GM18498 (cell line): ENCODE measurements around the gene UBE2O.
"Not testable (repeated sequence)": the region's sequence is repeated elsewhere in the genome, so short reads cannot be mapped to it uniquely, and the experiment has no call there.

Experiments
- ATAC-seq: cut with Tn5 transposase; IDR thresholded peaks from one replicate; pipeline ENCODE4 v1.9.1; 2021; ENCODE audit warnings: mild to moderate bottlenecking, moderate library complexity; ENCODE audit not compliant: unreplicated experiment

UBE2O gene

GRCh38 chr17:76379646-76380376, 73.1 kb downstream of the UBE2O start:
- ATAC-seq = no peak

DNA sequence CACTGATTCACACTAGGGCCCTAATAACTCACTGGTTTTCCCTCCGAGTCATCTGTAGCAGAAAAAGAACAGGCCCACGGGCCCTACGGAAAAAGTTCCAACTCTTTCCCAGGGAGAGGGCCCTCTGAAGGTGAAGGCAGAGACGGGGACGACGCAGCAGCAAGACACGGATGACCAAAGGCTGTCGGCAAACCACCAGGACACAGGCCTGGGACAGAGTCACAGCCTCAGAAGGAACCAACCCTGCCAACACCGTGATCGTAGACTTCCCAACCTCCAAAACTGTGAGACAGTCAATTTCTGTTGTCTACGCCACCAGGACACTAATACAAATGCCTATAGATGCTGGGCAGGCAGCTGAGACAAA, 73.7 kb downstream of the UBE2O start:
- ATAC-seq = no peak

- no peak for ATAC-seq
Measured at GRCh38 chr17:76378548-76379274, 74.2 kb downstream of the UBE2O start.

- ATAC-seq = no peak
Measured at GRCh38 chr17:76376318-76377133, 76.4 kb downstream of the UBE2O start.

DNA sequence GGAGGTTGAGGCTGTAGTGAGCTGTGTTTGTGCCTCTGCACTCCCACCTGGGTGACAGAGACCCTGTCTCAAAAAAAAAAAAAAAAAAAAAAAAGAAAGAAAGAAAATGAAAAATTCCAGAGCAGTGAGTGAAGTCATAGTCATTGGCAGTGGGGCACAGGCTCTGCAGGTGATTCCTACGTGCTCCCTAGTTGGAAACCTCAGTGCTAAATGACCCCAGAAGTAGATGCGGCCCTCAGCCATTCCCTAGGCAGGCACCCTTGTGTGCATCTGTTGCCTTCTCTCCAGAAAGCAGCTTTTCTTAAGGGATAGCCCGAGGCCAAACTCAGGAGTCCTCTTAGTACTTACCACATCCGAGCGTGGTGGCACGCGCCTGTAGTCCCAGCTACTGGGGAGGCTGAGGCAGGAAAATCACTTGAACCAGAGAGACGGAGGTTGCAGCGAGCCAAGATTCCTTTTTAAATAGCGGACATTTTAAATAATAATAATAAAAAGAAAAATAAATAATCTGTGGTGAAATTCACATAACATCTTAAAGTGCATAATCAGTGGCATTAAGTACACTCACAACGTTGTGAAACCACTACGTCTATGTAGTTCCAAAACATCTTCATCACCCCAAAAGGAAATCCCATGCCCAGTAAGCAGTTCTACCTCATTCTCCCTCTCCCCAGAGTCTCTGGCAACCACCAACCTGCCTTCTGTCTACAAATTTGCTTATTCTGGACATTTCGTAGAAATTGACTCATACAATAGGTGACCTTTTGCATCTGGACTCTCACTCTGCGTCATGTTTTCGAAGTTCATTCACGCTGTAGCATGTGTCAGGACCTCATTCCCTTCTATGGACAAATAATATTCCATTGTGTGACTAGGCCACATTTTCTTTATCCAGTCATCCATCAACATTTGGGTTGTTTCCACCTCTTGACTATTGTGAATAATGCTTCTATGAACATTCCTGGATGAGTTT, 81.0 kb downstream of the UBE2O start:
- ATAC-seq = no peak

DNA sequence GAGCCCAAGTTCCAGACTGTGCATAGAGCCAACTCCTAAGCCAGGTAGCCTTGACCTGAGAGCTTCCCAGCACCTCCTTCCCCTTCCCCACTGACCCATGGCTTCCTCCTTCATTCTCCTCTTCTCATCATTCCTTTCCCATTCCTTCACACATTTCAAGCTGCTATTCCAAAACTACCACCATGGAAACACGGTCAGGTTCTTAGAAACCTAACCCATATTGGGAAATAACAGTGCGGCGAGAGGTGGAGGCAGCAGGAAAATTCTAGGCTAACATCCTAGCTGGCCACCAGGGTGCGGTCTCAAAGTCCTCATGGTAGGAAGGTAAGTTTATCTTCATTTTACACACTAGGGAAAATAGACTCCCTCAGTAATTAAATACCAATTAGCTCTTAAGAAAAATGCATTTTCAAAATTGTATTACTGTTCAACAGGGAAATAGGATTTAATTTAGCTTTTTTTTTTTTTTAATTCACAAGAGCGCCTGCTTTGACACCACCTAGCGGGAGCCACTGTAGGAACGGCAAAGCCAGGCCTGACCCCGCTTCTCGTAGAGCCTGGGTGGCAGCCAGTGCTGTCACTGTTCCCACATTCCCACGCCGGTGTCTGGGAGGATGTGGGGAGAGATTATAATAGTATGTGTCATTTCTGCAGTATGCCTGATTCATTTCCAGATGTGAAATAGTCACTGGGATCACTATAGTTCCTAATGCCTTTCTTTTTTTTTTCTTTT, 82.5 kb downstream of the UBE2O start:
- no peak for ATAC-seq

GRCh38 chr17:76369804-76370203, 83.1 kb downstream of the UBE2O start:
- ATAC-seq = no peak

DNA sequence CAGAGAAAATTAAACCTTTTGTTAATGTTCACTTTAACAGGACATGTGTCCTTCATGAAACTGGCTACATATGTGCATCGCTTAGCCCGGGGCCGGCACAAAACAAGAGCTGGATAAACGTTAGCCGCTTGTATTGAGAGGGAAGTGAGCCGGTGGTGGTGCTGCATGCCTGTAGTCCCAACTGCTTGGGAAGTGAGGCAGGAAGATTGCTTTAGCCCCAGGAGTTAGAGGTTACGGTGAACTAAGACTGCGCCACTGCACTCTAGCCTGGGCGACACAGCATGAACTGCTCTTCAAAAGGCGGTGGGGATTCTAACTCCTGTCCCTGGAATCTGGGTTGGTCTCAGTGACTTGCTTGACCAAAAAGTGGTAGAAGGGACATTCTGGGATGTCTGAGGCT, 83.6 kb downstream of the UBE2O start:
- ATAC-seq = no peak

DNA sequence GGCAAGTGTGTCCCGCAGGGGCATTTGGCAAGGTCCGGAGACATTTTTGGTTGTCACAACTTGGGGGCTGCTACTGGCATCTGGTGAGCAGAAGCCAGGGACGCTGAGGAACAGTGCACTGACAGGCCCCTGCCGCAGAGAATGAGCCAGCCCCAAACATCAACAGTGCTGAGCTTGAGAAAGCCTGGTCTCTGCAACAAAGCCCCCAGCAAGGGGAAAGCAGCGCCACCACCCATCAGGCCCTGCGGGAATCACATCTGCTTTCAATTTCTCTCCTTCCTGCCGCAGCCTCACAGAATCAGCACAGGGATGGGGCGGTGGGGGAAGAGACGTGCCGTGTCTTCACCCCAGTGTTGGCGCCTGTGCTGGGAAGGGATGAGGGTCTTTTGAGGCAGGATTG, 84.4 kb downstream of the UBE2O start:
- ATAC-seq = no peak

DNA sequence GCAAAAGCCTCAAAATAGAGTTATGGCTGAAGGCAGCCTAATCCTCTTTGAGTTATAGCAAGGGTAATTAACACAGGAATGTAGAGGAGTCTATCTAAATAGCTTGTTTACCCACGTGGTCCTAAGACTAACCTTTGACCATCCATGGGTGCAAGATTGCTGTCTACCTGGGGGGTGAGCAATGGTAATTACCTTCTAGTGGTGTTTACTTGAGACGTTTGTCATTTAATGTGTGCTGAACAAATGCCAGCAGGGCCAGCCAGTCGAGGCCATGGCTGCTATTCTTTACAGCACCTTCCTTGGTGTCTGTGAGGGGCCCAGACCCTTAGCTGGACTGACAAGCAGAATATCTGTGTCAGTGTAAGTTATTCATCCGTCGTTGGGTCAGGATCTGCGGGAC, 85.3 kb downstream of the UBE2O start:
- ATAC-seq = no peak

DNA sequence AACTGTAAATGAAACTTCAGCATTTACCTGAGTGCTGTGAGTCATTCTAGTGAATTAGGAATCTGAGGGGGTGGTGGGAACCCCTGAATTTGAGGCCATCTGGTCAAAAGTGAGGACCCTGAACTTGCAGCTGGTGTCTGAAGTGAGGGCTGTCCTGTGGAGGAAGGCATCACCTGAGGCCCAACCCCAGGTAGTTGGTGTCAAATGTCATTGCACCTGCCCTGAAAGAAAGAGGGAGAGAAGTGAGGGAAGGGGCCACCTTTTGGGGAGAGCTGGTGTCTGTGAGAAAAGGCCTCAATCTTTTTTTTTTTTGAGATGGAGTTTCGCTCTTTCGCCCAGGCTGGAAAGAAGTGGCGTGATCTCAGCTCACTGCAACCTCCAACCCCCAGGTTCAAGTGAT, 86.7 kb downstream of the UBE2O start:
- no peak for ATAC-seq

- ATAC-seq = no peak
Measured at GRCh38 chr17:76365256-76365903, 87.6 kb downstream of the UBE2O start.

DNA sequence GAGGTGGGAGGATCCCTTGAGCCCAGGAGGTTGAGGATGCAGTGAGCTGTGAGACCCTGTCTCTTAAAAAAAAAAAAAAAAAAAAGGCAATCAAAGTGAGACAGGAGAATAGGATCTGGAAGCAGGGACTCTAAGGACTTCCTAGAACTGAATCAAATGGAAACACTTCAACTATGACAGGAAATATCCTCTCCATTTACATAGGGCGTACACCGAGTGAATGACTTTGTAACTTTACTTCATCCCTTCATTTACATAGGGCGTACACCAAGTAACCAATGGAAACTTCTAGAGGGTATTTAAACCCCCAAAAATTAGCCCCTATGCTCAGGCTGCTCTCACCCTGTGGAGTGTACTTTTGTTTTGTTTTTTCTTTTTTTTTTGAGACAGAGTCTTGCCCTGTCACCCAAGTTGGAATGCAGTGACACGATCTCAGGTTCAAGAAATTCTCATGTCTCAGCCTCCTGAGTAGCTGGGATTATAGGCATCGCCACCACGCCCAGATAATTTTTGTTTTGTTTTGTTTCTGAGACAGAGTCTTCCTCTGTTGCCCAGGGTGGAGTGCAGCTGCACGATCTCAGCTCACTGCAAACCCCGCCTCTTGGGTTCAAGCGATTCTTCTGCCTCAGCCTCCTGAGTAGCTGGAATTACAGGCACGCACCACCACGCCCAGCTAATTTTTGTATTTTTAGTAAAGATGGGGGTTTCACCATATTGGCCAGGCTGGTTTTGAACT, 89.7 kb downstream of the UBE2O start:
- ATAC-seq = no peak

- no peak for ATAC-seq
Measured at GRCh38 chr17:76360461-76360860, 92.5 kb downstream of the UBE2O start.

DNA sequence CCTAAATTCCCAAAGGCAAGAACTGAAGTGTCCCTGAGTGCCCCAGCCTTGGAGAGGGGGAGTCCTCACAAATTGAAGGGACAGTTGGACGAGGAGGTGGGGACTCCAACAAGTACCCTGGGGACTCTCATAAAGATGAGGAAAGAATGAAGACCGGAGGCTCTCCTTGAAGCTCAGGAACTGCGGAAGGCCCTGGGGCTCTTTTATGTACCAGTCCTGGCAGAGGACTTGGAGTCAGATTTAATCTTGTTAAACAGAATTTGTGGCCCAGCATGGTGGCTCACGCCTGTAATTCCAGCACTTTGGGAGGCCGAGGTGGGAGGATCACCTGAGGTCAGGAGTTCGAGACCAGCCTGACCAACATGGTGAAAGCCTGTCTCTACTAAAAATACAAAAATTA, 93.2 kb downstream of the UBE2O start:
- ATAC-seq = not testable (repeated sequence)

GRCh38 chr17:76359375-76359774, 93.6 kb downstream of the UBE2O start:
- no peak for ATAC-seq

DNA sequence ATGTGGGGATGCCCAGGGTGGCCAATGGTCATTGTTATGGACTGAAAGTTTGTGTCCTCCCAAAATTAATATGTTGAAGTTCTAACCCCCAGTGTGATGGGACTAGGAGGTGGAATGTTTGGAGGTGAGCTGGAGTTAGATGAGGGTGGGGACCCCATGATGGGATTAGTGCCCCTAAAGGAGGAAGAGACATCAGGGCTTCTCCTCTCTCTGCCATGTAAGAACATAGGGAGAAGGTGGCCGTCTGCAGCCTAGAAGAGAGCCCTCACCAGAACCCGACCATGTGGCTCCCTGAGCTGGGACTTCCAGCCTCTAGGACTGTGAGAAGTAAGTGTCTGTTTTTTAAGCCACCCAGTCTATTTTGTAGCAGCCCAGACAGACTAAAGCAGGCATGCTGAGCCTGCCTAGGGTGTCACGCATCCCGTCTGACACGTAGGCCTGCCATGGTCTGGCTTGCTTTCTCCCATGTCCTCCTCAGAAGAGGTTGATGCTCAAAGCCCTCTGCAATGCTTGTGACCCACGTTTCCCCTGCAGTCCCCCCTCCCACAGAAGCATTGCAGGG, 95.3 kb downstream of the UBE2O start:
- ATAC-seq = no peak

GRCh38 chr17:76356803-76357456, 96.0 kb downstream of the UBE2O start:
- no peak for ATAC-seq
